GM12874 (cell line): ENCODE data around the gene TSPAN32.

Experiments
- CTCF ChIP-seq: IDR thresholded peaks from 2 replicates; pipeline ENCODE4 v1.5.1; 2011; ENCODE audit warnings: low read depth, mild to moderate bottlenecking, control low read depth, low read length, moderate library complexity; ENCODE audit not compliant: insufficient read depth

Gene TSPAN32

GRCh38 chr11:2259897-2260451 lies 41.8 kb upstream of the TSPAN32 start:
- TF ChIP-seq CTCF, result no peak

GRCh38 chr11:2260491-2261364 lies 41.1 kb upstream of the TSPAN32 start:
- TF ChIP-seq CTCF, result no peak

- no peak for TF ChIP-seq CTCF
Measured at GRCh38 chr11:2261436-2262230, 40.2 kb upstream of the TSPAN32 start.

- no peak for TF ChIP-seq CTCF
Measured at GRCh38 chr11:2262301-2263070, 39.3 kb upstream of the TSPAN32 start.

GRCh38 chr11:2263071-2263565 lies 38.7 kb upstream of the TSPAN32 start:
- no peak for TF ChIP-seq CTCF

- no peak for TF ChIP-seq CTCF
Measured at GRCh38 chr11:2263724-2264360, 38.0 kb upstream of the TSPAN32 start.
